HG03457 (cell line): ENCODE results near the gene CACNA1A.
"Not testable (repeated sequence)": the region's sequence is repeated elsewhere in the genome, so short reads cannot be mapped to it uniquely, and the experiment has no call there.

Source experiments
- ATAC-seq: cut with Tn5 transposase; IDR thresholded peaks from one replicate; pipeline ENCODE4 v1.9.1; 2021; ENCODE audit warnings: moderate number of reproducible peaks; ENCODE audit not compliant: unreplicated experiment

Gene CACNA1A

GRCh38 chr19:13506471-13506820 lies at the start of gene CACNA1A:
TSS of gene CACNA1A (minus strand) at chr19:13506479. CDS start at chr19:13506224, 255 bp downstream.
- ATAC-seq = no peak

- ATAC-seq = no peak
Observed at GRCh38 chr19:13554506-13555240, 48.4 kb upstream of the CACNA1A start.

GRCh38 chr19:13553880-13554400 lies 47.7 kb upstream of the CACNA1A start:
- no peak for ATAC-seq

GRCh38 chr19:13548131-13548530 lies 41.9 kb upstream of the CACNA1A start:
- ATAC-seq = no peak

- no peak for ATAC-seq
Observed at GRCh38 chr19:13547102-13547501, 40.8 kb upstream of the CACNA1A start.

GRCh38 chr19:13544423-13544822 lies 38.1 kb upstream of the CACNA1A start:
- ATAC-seq = no peak

GRCh38 chr19:13541554-13541953 lies 35.3 kb upstream of the CACNA1A start:
- no peak for ATAC-seq

- ATAC-seq = no peak
Observed at GRCh38 chr19:13539332-13539731, 33.1 kb upstream of the CACNA1A start.

GRCh38 chr19:13538601-13539253 lies 32.4 kb upstream of the CACNA1A start:
- no peak for ATAC-seq

GRCh38 chr19:13537454-13537853 lies 31.2 kb upstream of the CACNA1A start:
- ATAC-seq = no peak

- ATAC-seq = no peak
Observed at GRCh38 chr19:13530720-13531119, 24.4 kb upstream of the CACNA1A start.

GRCh38 chr19:13529721-13530120 lies 23.4 kb upstream of the CACNA1A start:
- not testable (repeated sequence) for ATAC-seq

- no peak for ATAC-seq
Observed at GRCh38 chr19:13526552-13526951, 20.3 kb upstream of the CACNA1A start.

- ATAC-seq = no peak
Observed at GRCh38 chr19:13521066-13521465, 14.8 kb upstream of the CACNA1A start.

- ATAC-seq = no peak
Observed at GRCh38 chr19:13511947-13512346, 5.7 kb upstream of the CACNA1A start.

GRCh38 chr19:13507053-13507611 lies 853 bp upstream of the CACNA1A start:
- ATAC-seq = no peak

GRCh38 chr19:13505761-13506470 lies 363 bp downstream of the CACNA1A start:
- ATAC-seq = no peak

- ATAC-seq = no peak
Observed at GRCh38 chr19:13505164-13505695, 1.0 kb downstream of the CACNA1A start.

GRCh38 chr19:13503570-13504235 lies 2.6 kb downstream of the CACNA1A start:
- no peak for ATAC-seq

GRCh38 chr19:13502231-13502630 lies 4.0 kb downstream of the CACNA1A start:
- ATAC-seq = no peak

- ATAC-seq = no peak
Observed at GRCh38 chr19:13499692-13500091, 6.6 kb downstream of the CACNA1A start.
